Activated gamma-delta T cell treated with anti-CD3 and anti-CD28 coated beads, Interleukin-2, amount 50 U/mL, for 16 hours (primary cell): ENCODE data around the gene TMEM254.
"Not testable (repeated sequence)": the region's sequence is repeated elsewhere in the genome, so short reads cannot be mapped to it uniquely, and the experiment has no call there.

Experiments
- DNase-seq: peaks from one replicate; pipeline ENCODE4 v3.0.0-alpha.2; 2020; ENCODE audit warnings: low read depth

Gene TMEM254

GRCh38 chr10:80077869-80078447 is 507 bp upstream of the TMEM254 start:
- no peak for DNase-seq

- DNase-seq: no peak
Measured at GRCh38 chr10:80079312-80079719, 851 bp downstream of the TMEM254 start.

GRCh38 chr10:80081026-80081425 is 2.6 kb downstream of the TMEM254 start:
- DNase-seq: no peak

GRCh38 chr10:80081801-80082750 is 3.6 kb downstream of the TMEM254 start:
- DNase-seq: no peak

- DNase-seq: no peak
Measured at GRCh38 chr10:80090121-80090520, 11.7 kb downstream of the TMEM254 start.

GRCh38 chr10:80094231-80094630 is 15.8 kb downstream of the TMEM254 start:
- DNase-seq: no peak

- DNase-seq: not testable (repeated sequence)
Measured at GRCh38 chr10:80098272-80098671, 19.8 kb downstream of the TMEM254 start.

GRCh38 chr10:80099295-80099694 is 20.8 kb downstream of the TMEM254 start:
- not testable (repeated sequence) for DNase-seq

- no peak for DNase-seq
Measured at GRCh38 chr10:80100116-80100515, 21.7 kb downstream of the TMEM254 start.

- DNase-seq: no peak
Measured at GRCh38 chr10:80100861-80101695, 22.6 kb downstream of the TMEM254 start.

GRCh38 chr10:80104066-80104926 is 25.8 kb downstream of the TMEM254 start:
- no peak for DNase-seq

GRCh38 chr10:80108576-80109239 is 30.2 kb downstream of the TMEM254 start:
- DNase-seq: no peak

GRCh38 chr10:80110986-80111385 is 32.5 kb downstream of the TMEM254 start:
- no peak for DNase-seq

GRCh38 chr10:80118669-80119068 is 40.2 kb downstream of the TMEM254 start:
- no peak for DNase-seq

GRCh38 chr10:80122110-80122710 is 43.7 kb downstream of the TMEM254 start:
- DNase-seq: no peak

GRCh38 chr10:80122746-80123145 is 44.3 kb downstream of the TMEM254 start:
- no peak for DNase-seq

- DNase-seq: no peak
Measured at GRCh38 chr10:80126876-80127275, 48.4 kb downstream of the TMEM254 start.

- DNase-seq: no peak
Measured at GRCh38 chr10:80131499-80131901, 53.0 kb downstream of the TMEM254 start.

GRCh38 chr10:80132299-80133139 is 54.1 kb downstream of the TMEM254 start, which contains the start of gene PLAC9:
Gene PLAC9 (plus strand): TSS chr10:80132730. CDS start chr10:80132763, 33 bp downstream.
- no peak for DNase-seq
